WTC11 (cell line): ENCODE data around the gene LMO1. TPM values are rescaled to one million over a fixed set of nuclear protein-coding genes. Genes with fewer than 3 reads are reported as not detected.

Experiments
- ATAC-seq: fragments of 200-7000 bp; cut with Tn5 transposase; 2 replicates; pipeline ENCODE4 v1.10.0; 2021; ENCODE audit warnings: mild to moderate bottlenecking, moderate library complexity
- CTCF ChIA-PET: fragments of 300-600 bp; sonication (Branson Sonifier 250); formaldehyde crosslinking; loops from one replicate; lab custom pipeline; 2021; ENCODE audit warnings: antibody characterized with exemption; lab: Charles Lee
- POLR2A ChIA-PET: fragments of 350-600 bp; sonication (Branson Sonifier 250); formaldehyde crosslinking; loops from one replicate; lab custom pipeline; 2021; ENCODE audit warnings: antibody characterized with exemption; lab: Charles Lee
- DNase-seq: peaks from one replicate; pipeline ENCODE4 v3.0.0; 2021; ENCODE audit warnings: low spot score
- H3K27ac Mint-ChIP-seq: 2 replicates; pipeline ENCODE4 v1.8.0; 2021; ENCODE audit warnings: mixed read lengths
- H3K27me3 Mint-ChIP-seq: 2 replicates; pipeline ENCODE4 v1.8.0; 2021; ENCODE audit warnings: low read depth, mild to moderate bottlenecking, moderate library complexity, mixed read lengths
- H3K36me3 Mint-ChIP-seq: 2 replicates; pipeline ENCODE4 v1.8.0; 2021; ENCODE audit warnings: mixed read lengths
- H3K4me1 Mint-ChIP-seq: 2 replicates; pipeline ENCODE4 v1.8.0; 2022; ENCODE audit warnings: mixed read lengths
- H3K4me3 Mint-ChIP-seq: 2 replicates; pipeline ENCODE4 v1.8.0; 2021; ENCODE audit warnings: mild to moderate bottlenecking, moderate library complexity, mixed read lengths
- H3K9me3 Mint-ChIP-seq: 2 replicates; pipeline ENCODE4 v1.8.0; 2021; ENCODE audit warnings: mixed read lengths
- AFF4 ChIP-seq: sonication (generic); formaldehyde crosslinking; IDR thresholded peaks from 2 replicates; pipeline ENCODE4 v1.8.1; 2023; ENCODE audit warnings: mild to moderate bottlenecking, missing genetic modification reagents, borderline replicate concordance
- ATF2 ChIP-seq: sonication (generic); formaldehyde crosslinking; IDR thresholded peaks from 2 replicates; pipeline ENCODE4 v1.8.1; 2022; ENCODE audit warnings: low read depth, missing genetic modification reagents, borderline replicate concordance
- EMX1 ChIP-seq: fragments of 250-450 bp; sonication (Bioruptor Pico); IDR thresholded peaks from 2 replicates; pipeline ENCODE4 v1.8.0; 2021; ENCODE audit warnings: mild to moderate bottlenecking
- FOXJ3 ChIP-seq: sonication (generic); formaldehyde crosslinking; IDR thresholded peaks from 2 replicates; pipeline ENCODE4 v1.9.0; 2021; ENCODE audit warnings: missing genetic modification reagents, mild to moderate bottlenecking, borderline replicate concordance
- IRF1 ChIP-seq: sonication (generic); formaldehyde crosslinking; IDR thresholded peaks from 2 replicates; pipeline ENCODE4 v1.8.0; 2023; ENCODE audit warnings: missing genetic modification reagents
- JAZF1 ChIP-seq: fragments of 250-450 bp; sonication (Bioruptor Pico); IDR thresholded peaks from 2 replicates; pipeline ENCODE4 v1.9.0; 2021; ENCODE audit warnings: moderate library complexity, mild to moderate bottlenecking, inconsistent platforms
- MXD4 ChIP-seq: fragments of 250-450 bp; sonication (Bioruptor Pico); IDR thresholded peaks from 2 replicates; pipeline ENCODE4 v1.8.0; 2021; ENCODE audit warnings: mild to moderate bottlenecking, moderate library complexity, borderline replicate concordance
- NFYB ChIP-seq: sonication (generic); formaldehyde crosslinking; conservative IDR thresholded peaks from 2 replicates; pipeline ENCODE4 v1.8.0; 2022; ENCODE audit warnings: low read depth, missing genetic modification reagents
- NR2C2 ChIP-seq: sonication (generic); formaldehyde crosslinking; IDR thresholded peaks from 2 replicates; pipeline ENCODE4 v1.8.0; 2022; ENCODE audit warnings: mild to moderate bottlenecking, missing genetic modification reagents
- NR3C1 ChIP-seq: sonication (generic); formaldehyde crosslinking; conservative IDR thresholded peaks from 2 replicates; pipeline ENCODE4 v1.8.1; 2023; ENCODE audit warnings: low read depth, mild to moderate bottlenecking, missing genetic modification reagents
- PRRX2 ChIP-seq: fragments of 250-450 bp; sonication (Bioruptor Pico); IDR thresholded peaks from 2 replicates; pipeline ENCODE4 v1.8.0; 2021; ENCODE audit warnings: mild to moderate bottlenecking
- SOX15 ChIP-seq: fragments of 250-450 bp; sonication (Bioruptor Pico); IDR thresholded peaks from 2 replicates; pipeline ENCODE4 v1.9.0; 2021; ENCODE audit warnings: mild to moderate bottlenecking
- TCF7 ChIP-seq: sonication (generic); formaldehyde crosslinking; IDR thresholded peaks from 2 replicates; pipeline ENCODE4 v1.8.0; 2022; ENCODE audit warnings: mild to moderate bottlenecking, low read depth, missing genetic modification reagents, moderate library complexity
- TEAD4 ChIP-seq: sonication (generic); formaldehyde crosslinking; IDR thresholded peaks from 2 replicates; pipeline ENCODE4 v1.8.0; 2022; ENCODE audit warnings: mild to moderate bottlenecking, missing genetic modification reagents
- TP53 ChIP-seq: sonication (generic); formaldehyde crosslinking; IDR thresholded peaks from 2 replicates; pipeline ENCODE4 v1.8.1; 2023; ENCODE audit warnings: mild to moderate bottlenecking, missing genetic modification reagents
- ZBTB43 ChIP-seq: sonication (generic); formaldehyde crosslinking; IDR thresholded peaks from 2 replicates; pipeline ENCODE4 v1.8.1; 2023; ENCODE audit warnings: mild to moderate bottlenecking, missing genetic modification reagents
- ZNF121 ChIP-seq: sonication (generic); formaldehyde crosslinking; IDR thresholded peaks from 2 replicates; pipeline ENCODE4 v1.8.0; 2023; ENCODE audit warnings: missing genetic modification reagents
- ZNF138 ChIP-seq: sonication (generic); formaldehyde crosslinking; conservative IDR thresholded peaks from 2 replicates; pipeline ENCODE4 v1.8.1; 2022; ENCODE audit warnings: mild to moderate bottlenecking, moderate library complexity, missing genetic modification reagents
- ZNF281 ChIP-seq: sonication (generic); formaldehyde crosslinking; IDR thresholded peaks from 2 replicates; pipeline ENCODE4 v1.8.0; 2023; ENCODE audit warnings: mild to moderate bottlenecking, missing genetic modification reagents
- ZNF396 ChIP-seq: fragments of 250-450 bp; sonication (Bioruptor Pico); IDR thresholded peaks from 2 replicates; pipeline ENCODE4 v1.8.0; 2021; ENCODE audit warnings: mild to moderate bottlenecking, moderate library complexity, borderline replicate concordance
- ZNF671 ChIP-seq: fragments of 250-450 bp; sonication (Bioruptor Pico); IDR thresholded peaks from 2 replicates; pipeline ENCODE4 v1.8.0; 2021; ENCODE audit warnings: mild to moderate bottlenecking
- total RNA-seq: library from RNA; stranded (reverse); gene quantifications from 3 replicates; pipeline ENCODE4 v1.2.3, GENCODE V29; 2021

LMO1 gene
- total RNA-seq, 1 experiment from 2014 or later: 0.44 TPM

GRCh38 chr11:8277691-8278090 is 14.0 kb upstream of the LMO1 start (continued):
- no peak for TF ChIP-seq NR2C2 (CRISPR knock-in tag)
- TF ChIP-seq, all 79 proteins: peak for 0

- Mint-ChIP-seq H3K9me3 (peaks cover 12% of the 10 kb centered on the region), H3K4me3 (no peak overlapping the region), H3K4me1 (peaks cover 6% of the 10 kb centered on the region), H3K27ac (no peak overlapping the region), H3K36me3 (no peaks in the 10 kb centered on the region), H3K27me3 (peaks cover 20% of the 10 kb centered on the region)
- POLR2A ChIA-PET: no interaction called here
- DNase-seq: no peak
- no peak for ATAC-seq
- CTCF ChIA-PET: interaction anchor here (3.8 kb wide), 1 partner anchor 13 kb away, joined by 27 read pairs; the partner anchor contains the start of gene LMO1
- TF ChIP-seq JAZF1 (CRISPR knock-in tag) (no peak), FOXJ3 (CRISPR knock-in tag) (no peak), IRF1 (CRISPR knock-in tag) (no peak), PRRX2 (no peak), TCF7 (CRISPR knock-in tag) (no peak), EMX1 (CRISPR knock-in tag) (no peak)
Measured at GRCh38 chr11:8276528-8276927, 12.8 kb upstream of the LMO1 start.

- Mint-ChIP-seq H3K9me3 (peaks cover 12% of the 10 kb centered on the region), H3K4me1 (peaks cover 6% of the 10 kb centered on the region)
- TF ChIP-seq MXD4 (CRISPR knock-in tag) (no peak), NR3C1 (CRISPR knock-in tag) (no peak), TP53 (CRISPR knock-in tag) (no peak), ATF2 (CRISPR knock-in tag) (no peak), ZNF671 (CRISPR knock-in tag) (no peak), SOX15 (CRISPR knock-in tag) (no peak), TEAD4 (CRISPR knock-in tag) (no peak), ZNF138 (no peak), ZNF396 (no peak)
- TF ChIP-seq, all 79 proteins: peak for 0
- ATAC-seq (no peak), DNase-seq (no peak)
- no peak overlapping the region for H3K27ac Mint-ChIP-seq
- H3K36me3 Mint-ChIP-seq: no peaks in the 10 kb centered on the region
- H3K4me3 Mint-ChIP-seq: no peak overlapping the region
- H3K27me3 Mint-ChIP-seq: peaks cover 40% of the 10 kb centered on the region
- ChIA-PET CTCF (no interaction called here), POLR2A (no interaction called here)
Measured at GRCh38 chr11:8273287-8273686, 9.6 kb upstream of the LMO1 start.

GRCh38 chr11:8271106-8271886 is 7.6 kb upstream of the LMO1 start:
- DNase-seq (no peak), ATAC-seq (no peak)
- no peak overlapping the region for H3K4me3 Mint-ChIP-seq
- H3K27me3 Mint-ChIP-seq: peaks cover 56% of the 10 kb centered on the region
- POLR2A ChIA-PET: no interaction called here
- CTCF ChIA-PET: interaction anchor here (0.8 to 1.3 kb wide), 2 partner anchors 7 to 9 kb away, joined by 3 to 4 read pairs; no protein-coding TSS in a partner anchor
- no peak overlapping the region for H3K27ac Mint-ChIP-seq
- peaks cover 6% of the 10 kb centered on the region for H3K4me1 Mint-ChIP-seq
- peaks cover 12% of the 10 kb centered on the region for H3K9me3 Mint-ChIP-seq
- H3K36me3 Mint-ChIP-seq: no peaks in the 10 kb centered on the region
- no peak for TF ChIP-seq ZBTB43 (CRISPR knock-in tag)
- TF ChIP-seq ZNF281 (CRISPR knock-in tag): no peak
- TF ChIP-seq TP53 (CRISPR knock-in tag): no peak
- TF ChIP-seq AFF4: no peak
- TF ChIP-seq ZNF121 (CRISPR knock-in tag): no peak
- TF ChIP-seq NFYB (CRISPR knock-in tag): no peak
- no peak for TF ChIP-seq ZNF396
